ENCODE results near the gene PDGFD.

PDGFD gene

GRCh38 chr11:103898065-103898464, 265.9 kb downstream of the PDGFD start:
- TF ChIP-seq CTCF (conservative IDR thresholded peaks at IDR 0.05; ENCODE audit: control insufficient read depth, insufficient read depth, low read depth, low read length) = no peak
- H3K4me3 ChIP-seq (ENCODE audit: control insufficient read depth, low read depth, low read length) = no peak overlapping the region
- DNase-seq (ENCODE audit: low read depth) = no peak

GRCh38 chr11:103897160-103897936, 266.6 kb downstream of the PDGFD start:
- TF ChIP-seq CTCF (conservative IDR thresholded peaks at IDR 0.05; ENCODE audit: control insufficient read depth, insufficient read depth, low read depth, low read length) = no peak
- H3K4me3 ChIP-seq (ENCODE audit: control insufficient read depth, low read depth, low read length) = no peak overlapping the region
- no peak for DNase-seq (ENCODE audit: low read depth)

- no peak overlapping the region for H3K4me3 ChIP-seq (ENCODE audit: control insufficient read depth, low read depth, low read length)
- no peak for DNase-seq (ENCODE audit: low read depth)
- TF ChIP-seq CTCF (conservative IDR thresholded peaks at IDR 0.05; ENCODE audit: control insufficient read depth, insufficient read depth, low read depth, low read length) = no peak
Measured at GRCh38 chr11:103895106-103895505, 268.8 kb downstream of the PDGFD start.

- no peak overlapping the region for H3K4me3 ChIP-seq (ENCODE audit: control insufficient read depth, low read depth, low read length)
- TF ChIP-seq CTCF (conservative IDR thresholded peaks at IDR 0.05; ENCODE audit: control insufficient read depth, insufficient read depth, low read depth, low read length) = no peak
Measured at GRCh38 chr11:103894673-103895072, 269.3 kb downstream of the PDGFD start.

GRCh38 chr11:103894034-103894433, 269.9 kb downstream of the PDGFD start:
- H3K4me3 ChIP-seq (ENCODE audit: control insufficient read depth, low read depth, low read length) = no peak overlapping the region
- no peak for DNase-seq (ENCODE audit: low read depth)

More at GRCh38 chr11:103894673-103895072, 269.3 kb downstream of the PDGFD start:
- no peak for DNase-seq (ENCODE audit: low read depth)

GRCh38 chr11:103893371-103893770, 270.6 kb downstream of the PDGFD start:
- TF ChIP-seq CTCF (conservative IDR thresholded peaks at IDR 0.05; ENCODE audit: control insufficient read depth, insufficient read depth, low read depth, low read length) = no peak
- H3K4me3 ChIP-seq (ENCODE audit: control insufficient read depth, low read depth, low read length) = no peak overlapping the region
- peak; percentile 39 for DNase-seq (ENCODE audit: low read depth)

More at GRCh38 chr11:103894034-103894433, 269.9 kb downstream of the PDGFD start:
- no peak for TF ChIP-seq CTCF (conservative IDR thresholded peaks at IDR 0.05; ENCODE audit: control insufficient read depth, insufficient read depth, low read depth, low read length)
